ENCODE results near the gene FKBP1A. TPM values are rescaled to one million over a fixed set of nuclear protein-coding genes. Genes with fewer than 3 reads are reported as not detected.

FKBP1A gene
- total and polyA plus RNA-seq, 9 of the 15 experiments (the other 6 are each of a cell fraction or from before 2014, with no cell fraction given), result 48.8 to 502 (median 89.6) TPM

GRCh38 chr20:1442304-1442703 lies 49.5 kb upstream of the FKBP1A start:
- Histone ChIP-seq H3K27me3 (ENCODE audit: control insufficient read depth in 2 of 2, insufficient read depth in 2 of 2, low read length in 2 of 2) (no peaks in the 10 kb centered on the region), H3K4me1 (replicated peaks in 1 of 2; ENCODE audit: control insufficient read depth in 2 of 2, insufficient read depth in 2 of 2, low read length in 2 of 2) (no peaks in the 10 kb centered on the region), H3K27ac (ENCODE audit: extremely low read depth, low read depth, low read length) (no peak overlapping the region), H3K79me2 (ENCODE audit: control insufficient read depth, insufficient read depth, low read length) (no peaks in the 10 kb centered on the region), H4K20me1 (replicated peaks; ENCODE audit: control insufficient read depth, insufficient read depth, low read length) (no peaks in the 10 kb centered on the region), H2AFZ (ENCODE audit: low read depth, low read length) (no peak overlapping the region), H3K9me1 (ENCODE audit: control insufficient read depth, insufficient read depth, low read length) (no peaks in the 10 kb centered on the region), H3K9ac (ENCODE audit: insufficient read depth in 1 of 2, low read depth in 2 of 2, low read length in 2 of 2) (no peak overlapping the region), H3K36me3 (ENCODE audit: control insufficient read depth, insufficient read depth, low read length) (peaks cover 62% of the 10 kb centered on the region; the same call in 2 of the 3 replicates), H3K4me3 (no peak overlapping the region), H3K4me2 (ENCODE audit: insufficient read depth, low read length) (no peak overlapping the region), H3K9me3 (replicated peaks; ENCODE audit: control insufficient read depth, insufficient read depth, low read depth, low read length) (no peaks in the 10 kb centered on the region)
- ChIA-PET POLR2A (no interaction called here), CTCF (ENCODE audit: low intra/inter-chr PET ratio) (interaction anchor here (1.0 kb wide), 1 partner anchor 28 kb away, joined by 3 read pairs; no protein-coding TSS in a partner anchor)
- BruUV-seq (replicated peaks), result no TSS peak
- 68% methylated on average over 2 of the region's 2 CpGs for WGBS (ENCODE audit: insufficient coverage, low coverage, missing lambda C conversion rate)
- in situ Hi-C loops (cut with MboI) (no loop called here), intact Hi-C loops (cut with micrococcal nuclease) (no loop called here)
- DNase-seq (ENCODE audit: extremely low read depth in 1 of 4, low spot score in 3 of 4), result no peak
- no peak for FAIRE-seq
- no peak for ATAC-seq
- TF ChIP-seq HDAC1 (IDR thresholded peaks at IDR 0.05) (no peak), ZNF41 (CRISPR knock-in tag; conservative IDR thresholded peaks at IDR 0.05) (no peak), SMARCE1 (IDR thresholded peaks at IDR 0.05) (no peak), CREB5 (CRISPR knock-in tag; IDR thresholded peaks at IDR 0.05) (no peak), RBM34 (IDR thresholded peaks at IDR 0.05; ENCODE audit: borderline replicate concordance, insufficient read depth, low read length) (no peak), ZBTB33 (CRISPR knock-in tag; IDR thresholded peaks at IDR 0.05) (no peak), ARID3B (CRISPR knock-in tag; IDR thresholded peaks at IDR 0.05; ENCODE audit: borderline replicate concordance) (no peak), MCM5 (IDR thresholded peaks at IDR 0.05; ENCODE audit: low read depth) (no peak), RBM22 (IDR thresholded peaks at IDR 0.05; ENCODE audit: low read depth, low read length, poor library complexity, severe bottlenecking) (no peak), ESRRA (IDR thresholded peaks at IDR 0.05; ENCODE audit: borderline replicate concordance, low read depth) (no peak), TRIM24 (IDR thresholded peaks at IDR 0.05) (no peak), ZFP30 (CRISPR knock-in tag; IDR thresholded peaks at IDR 0.05; ENCODE audit: borderline replicate concordance) (no peak), ZNF133 (CRISPR knock-in tag; IDR thresholded peaks at IDR 0.05) (no peak), PCBP2 (IDR thresholded peaks at IDR 0.05; ENCODE audit: low read depth, low read length, poor library complexity, severe bottlenecking) (no peak), ESRRB (CRISPR knock-in tag; IDR thresholded peaks at IDR 0.05; ENCODE audit: borderline replicate concordance) (no peak)

All from K562 (cell line).